Tibial nerve (tissue), 4 donors: Measurements from ENCODE around the gene TRMT44.

Experiments
- CTCF ChIP-seq, 5 experiments: fragments of 200-600 bp in 3 of 5; fragments of 450-650 bp in 2 of 5; sonication (generic) in 3 of 5; IDR thresholded peaks; one replicate each; pipeline ENCODE4 v1.5.1; 2016 to 2019; ENCODE audit warnings: antibody characterized with exemption in 5 of 5, mild to moderate bottlenecking in 3 of 5, moderate library complexity in 2 of 5
- EP300 ChIP-seq, 2 donors: sonication (generic); formaldehyde crosslinking; IDR thresholded peaks; one replicate each; pipeline ENCODE4 v1.6.1; 2017; ENCODE audit warnings: antibody characterized with exemption in 2 of 2, mild to moderate bottlenecking in 1 of 2
- POLR2A ChIP-seq, 2 donors: fragments of 450-650 bp; IDR thresholded peaks; one replicate each; pipeline ENCODE4 v1.6.1; 2017; ENCODE audit warnings: antibody characterized with exemption in 2 of 2, mild to moderate bottlenecking in 2 of 2, moderate library complexity in 2 of 2

GRCh38 chr4:8407756-8408155 lies 32.8 kb upstream of the TRMT44 start:
- TF ChIP-seq CTCF (IDR thresholded peaks at IDR 0.05) (no peak), EP300 (IDR thresholded peaks at IDR 0.05) (no peak), POLR2A (IDR thresholded peaks at IDR 0.05) (no peak)
